ENCODE results near the gene RAX2. TPM values are rescaled to one million over a fixed set of nuclear protein-coding genes. Genes with fewer than 3 reads are reported as not detected.

Gene RAX2
- total RNA-seq, 1 experiment from 2014 or later: not detected

DNA sequence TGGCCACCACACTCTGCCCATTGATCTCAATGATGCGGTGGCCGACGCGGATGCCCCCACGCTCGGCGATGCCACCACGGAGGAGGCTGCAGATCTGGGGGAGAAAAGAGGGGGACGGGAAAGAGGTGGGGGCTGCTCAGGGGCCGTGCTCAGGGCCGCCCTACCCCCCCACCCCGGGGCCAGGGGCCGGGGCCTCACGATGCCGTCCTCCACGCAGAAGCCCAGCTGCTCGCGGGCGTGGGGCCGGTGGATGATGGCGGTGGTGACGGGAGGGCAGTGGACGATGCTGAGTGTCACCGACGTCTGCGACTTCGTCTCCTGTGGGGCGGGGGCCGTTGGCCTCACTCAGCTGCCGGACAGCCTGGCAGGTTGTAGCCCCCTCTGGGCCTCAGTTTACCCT is 20.8 kb downstream of the RAX2 start:
- H4K20me1 ChIP-seq (ENCODE audit: insufficient read depth): no peaks in the 10 kb centered on the region
- H3K9me2 ChIP-seq (ENCODE audit: insufficient read depth): no peaks in the 10 kb centered on the region
- H3K9me3 ChIP-seq (ENCODE audit: control insufficient read depth in 1 of 2, insufficient read depth in 1 of 2, low read depth in 1 of 2, low read length in 2 of 2): no peaks in the 10 kb centered on the region
- intact Hi-C loops (cut with micrococcal nuclease): no loop called here
- no peaks in the 10 kb centered on the region for H3K27me3 ChIP-seq (ENCODE audit: insufficient read depth, low read length)
- BruUV-seq (replicated peaks): no TSS peak
- TF ChIP-seq JUND (IDR thresholded peaks at IDR 0.05): no peak
- CTCF ChIA-PET: no interaction called here
- no peaks in the 10 kb centered on the region for H3K4me1 ChIP-seq (ENCODE audit: control insufficient read depth in 1 of 2, insufficient read depth in 2 of 2, low read length in 2 of 2)
- no peak overlapping the region for H3K4me3 ChIP-seq (replicated peaks in 1 of 2; ENCODE audit: low read depth in 1 of 2, low read length in 2 of 2)
- ATAC-seq (no peak), DNase-seq (ENCODE audit: low read depth, low spot score) (no peak)
- H3K36me3 ChIP-seq (ENCODE audit: control insufficient read depth in 1 of 2, insufficient read depth in 2 of 2, low read length in 2 of 2): peaks cover 0 to 3% of the 10 kb centered on the region in 2 experiments; a peak in 2 of 4 replicates
- POLR2A ChIA-PET: no interaction called here
- no peak overlapping the region for H3K9ac ChIP-seq (ENCODE audit: low read length)
- RAD21 ChIA-PET (ENCODE audit: low non-redundant PET in 1 of 2, low total read pairs in 2 of 2, uncharacterized antibody in 2 of 2, unreplicated experiment in 2 of 2): no interaction called here
- no peak overlapping the region for H2AFZ ChIP-seq (ENCODE audit: low read depth, low read length, poor library complexity, severe bottlenecking)
- H3K27ac ChIP-seq (ENCODE audit: low read depth, low read length): no peak overlapping the region
- no peak overlapping the region for H3K4me2 ChIP-seq (ENCODE audit: low read length)
- no peaks in the 10 kb centered on the region for H3K79me2 ChIP-seq (ENCODE audit: insufficient read depth, low read length)

DNA sequence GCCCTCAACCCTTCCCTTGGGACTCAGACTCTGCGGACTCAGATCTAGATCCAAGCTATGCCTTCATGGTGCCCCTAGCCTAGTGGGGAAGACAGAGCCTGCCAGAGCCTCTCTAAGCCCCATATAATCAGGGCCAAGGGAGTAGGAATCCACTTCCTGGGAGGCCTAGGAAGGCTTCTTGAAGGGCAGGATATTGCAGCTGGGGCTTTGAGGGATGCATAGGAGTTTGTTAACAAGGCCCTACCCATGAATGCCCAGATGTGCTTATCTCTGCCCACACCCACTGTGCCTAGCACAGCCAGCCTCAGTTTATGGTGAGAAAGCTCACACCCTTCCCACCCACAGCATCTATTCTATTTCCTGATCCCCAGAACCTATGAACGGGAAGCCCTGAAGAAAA is 21.8 kb downstream of the RAX2 start:
- Histone ChIP-seq H2AFZ (ENCODE audit: low read depth, low read length, poor library complexity, severe bottlenecking) (no peak overlapping the region), H4K20me1 (ENCODE audit: insufficient read depth) (no peaks in the 10 kb centered on the region), H3K79me2 (ENCODE audit: insufficient read depth, low read length) (no peaks in the 10 kb centered on the region), H3K9ac (ENCODE audit: low read length) (no peak overlapping the region), H3K36me3 (ENCODE audit: control insufficient read depth in 1 of 2, insufficient read depth in 2 of 2, low read length in 2 of 2) (peaks cover 0 to 3% of the 10 kb centered on the region in 2 experiments; a peak in 2 of 4 replicates), H3K27ac (ENCODE audit: low read depth, low read length) (no peak overlapping the region), H3K9me3 (ENCODE audit: control insufficient read depth in 1 of 2, insufficient read depth in 1 of 2, low read depth in 1 of 2, low read length in 2 of 2) (no peaks in the 10 kb centered on the region), H3K27me3 (ENCODE audit: insufficient read depth, low read length) (no peaks in the 10 kb centered on the region), H3K4me1 (ENCODE audit: control insufficient read depth in 1 of 2, insufficient read depth in 2 of 2, low read length in 2 of 2) (no peaks in the 10 kb centered on the region), H3K4me2 (ENCODE audit: low read length) (no peak overlapping the region), H3K4me3 (replicated peaks in 1 of 2; ENCODE audit: low read depth in 1 of 2, low read length in 2 of 2) (no peak overlapping the region), H3K9me2 (ENCODE audit: insufficient read depth) (no peaks in the 10 kb centered on the region)
- DNase-seq (ENCODE audit: low read depth, low spot score) (no peak), ATAC-seq (no peak)
- intact Hi-C loops (cut with micrococcal nuclease): no loop called here
- POLR2A ChIA-PET: interaction anchor here (1.1 kb wide), 1 partner anchor 12 kb away, joined by 4 read pairs; the partner anchor contains the start of gene MRPL54
- no TSS peak for BruUV-seq (replicated peaks)
- TF ChIP-seq CEBPB (IDR thresholded peaks at IDR 0.05; ENCODE audit: low read depth) (no peak), RAD21 (IDR thresholded peaks at IDR 0.05; ENCODE audit: low read depth) (no peak), ZBTB33 (IDR thresholded peaks at IDR 0.05; ENCODE audit: extremely low read depth, insufficient replicate concordance, low read length) (no peak), FOSL1 (IDR thresholded peaks at IDR 0.05; ENCODE audit: low read depth) (no peak), POLR2A (IDR thresholded peaks at IDR 0.05; ENCODE audit: borderline replicate concordance, extremely low read depth, insufficient read depth, insufficient read length) (no peak), CBX3 (IDR thresholded peaks at IDR 0.05; ENCODE audit: low read depth) (no peak), SIN3A (IDR thresholded peaks at IDR 0.05; ENCODE audit: low read depth) (no peak), TCF7L2 (IDR thresholded peaks at IDR 0.05; ENCODE audit: borderline replicate concordance, extremely low read depth, insufficient read depth, insufficient read length) (no peak), ELF1 (IDR thresholded peaks at IDR 0.05; ENCODE audit: borderline replicate concordance, low read depth) (no peak)
- TF ChIP-seq, protein P1, sequence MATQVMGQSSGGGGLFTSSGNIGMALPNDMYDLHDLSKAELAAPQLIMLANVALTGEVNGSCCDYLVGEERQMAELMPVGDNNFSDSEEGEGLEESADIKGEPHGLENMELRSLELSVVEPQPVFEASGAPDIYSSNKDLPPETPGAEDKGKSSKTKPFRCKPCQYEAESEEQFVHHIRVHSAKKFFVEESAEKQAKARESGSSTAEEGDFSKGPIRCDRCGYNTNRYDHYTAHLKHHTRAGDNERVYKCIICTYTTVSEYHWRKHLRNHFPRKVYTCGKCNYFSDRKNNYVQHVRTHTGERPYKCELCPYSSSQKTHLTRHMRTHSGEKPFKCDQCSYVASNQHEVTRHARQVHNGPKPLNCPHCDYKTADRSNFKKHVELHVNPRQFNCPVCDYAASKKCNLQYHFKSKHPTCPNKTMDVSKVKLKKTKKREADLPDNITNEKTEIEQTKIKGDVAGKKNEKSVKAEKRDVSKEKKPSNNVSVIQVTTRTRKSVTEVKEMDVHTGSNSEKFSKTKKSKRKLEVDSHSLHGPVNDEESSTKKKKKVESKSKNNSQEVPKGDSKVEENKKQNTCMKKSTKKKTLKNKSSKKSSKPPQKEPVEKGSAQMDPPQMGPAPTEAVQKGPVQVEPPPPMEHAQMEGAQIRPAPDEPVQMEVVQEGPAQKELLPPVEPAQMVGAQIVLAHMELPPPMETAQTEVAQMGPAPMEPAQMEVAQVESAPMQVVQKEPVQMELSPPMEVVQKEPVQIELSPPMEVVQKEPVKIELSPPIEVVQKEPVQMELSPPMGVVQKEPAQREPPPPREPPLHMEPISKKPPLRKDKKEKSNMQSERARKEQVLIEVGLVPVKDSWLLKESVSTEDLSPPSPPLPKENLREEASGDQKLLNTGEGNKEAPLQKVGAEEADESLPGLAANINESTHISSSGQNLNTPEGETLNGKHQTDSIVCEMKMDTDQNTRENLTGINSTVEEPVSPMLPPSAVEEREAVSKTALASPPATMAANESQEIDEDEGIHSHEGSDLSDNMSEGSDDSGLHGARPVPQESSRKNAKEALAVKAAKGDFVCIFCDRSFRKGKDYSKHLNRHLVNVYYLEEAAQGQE (IDR thresholded peaks at IDR 0.05; ENCODE audit: low read depth): no peak
- RAD21 ChIA-PET (ENCODE audit: low non-redundant PET in 1 of 2, low total read pairs in 2 of 2, uncharacterized antibody in 2 of 2, unreplicated experiment in 2 of 2): no interaction called here
- CTCF ChIA-PET: no interaction called here

Measured in HCT116 (cell line).